Measurements from ENCODE around the gene TEAD1. TPM values are rescaled to one million over a fixed set of nuclear protein-coding genes. Genes with fewer than 3 reads are reported as not detected.

TEAD1 gene
- total RNA-seq, 2 experiments from 2014 or later, result 0.12 to 0.15 TPM

GRCh38 chr11:12906501-12906900 lies 232.3 kb downstream of the TEAD1 start:
- POLR2A ChIA-PET, result no interaction called here
- Mint-ChIP-seq H3K4me3 (no peak overlapping the region), H3K9me3 (no peaks in the 10 kb centered on the region), H3K27me3 (peaks cover 4% of the 10 kb centered on the region), H3K36me3 (ENCODE audit: low read depth) (no peaks in the 10 kb centered on the region), H3K27ac (no peak overlapping the region), H3K4me1 (peaks cover 2% of the 10 kb centered on the region)
- DNase-seq, result no peak
- CTCF ChIA-PET, result interaction anchor here (0.9 kb wide), 1 partner anchor 8 kb away, joined by 3 read pairs; no protein-coding TSS in a partner anchor

GRCh38 chr11:12909879-12910278 lies 235.7 kb downstream of the TEAD1 start:
- Mint-ChIP-seq H3K36me3 (ENCODE audit: low read depth) (no peaks in the 10 kb centered on the region), H3K9me3 (no peaks in the 10 kb centered on the region), H3K4me1 (no peaks in the 10 kb centered on the region), H3K27me3 (peaks cover 2% of the 10 kb centered on the region), H3K4me3 (no peak overlapping the region), H3K27ac (no peak overlapping the region)
- no peak for DNase-seq
- ChIA-PET CTCF (no interaction called here), POLR2A (no interaction called here)

GRCh38 chr11:12914400-12914912 lies 240.2 kb downstream of the TEAD1 start:
- no peak overlapping the region for H3K27ac Mint-ChIP-seq
- no peaks in the 10 kb centered on the region for H3K4me1 Mint-ChIP-seq
- no peak overlapping the region for H3K4me3 Mint-ChIP-seq
- no peak for DNase-seq
- ChIA-PET CTCF (interaction anchor here (1.1 to 1.7 kb wide), 3 partner anchors 9 to 584 kb away, joined by 3 to 4 read pairs (median 3); no protein-coding TSS in a partner anchor), POLR2A (no interaction called here)
- no peaks in the 10 kb centered on the region for H3K36me3 Mint-ChIP-seq (ENCODE audit: low read depth)
- H3K27me3 Mint-ChIP-seq, result peaks cover 5% of the 10 kb centered on the region
- no peaks in the 10 kb centered on the region for H3K9me3 Mint-ChIP-seq

GRCh38 chr11:12915093-12915492 lies 240.9 kb downstream of the TEAD1 start:
- H3K27ac Mint-ChIP-seq, result no peak overlapping the region
- H3K4me1 Mint-ChIP-seq, result no peaks in the 10 kb centered on the region
- CTCF ChIA-PET, result interaction anchor here (1.1 to 1.7 kb wide), 2 partner anchors 9 to 584 kb away, joined by 3 to 4 read pairs; no protein-coding TSS in a partner anchor
- POLR2A ChIA-PET, result no interaction called here
- H3K36me3 Mint-ChIP-seq (ENCODE audit: low read depth), result no peaks in the 10 kb centered on the region
- H3K4me3 Mint-ChIP-seq, result no peak overlapping the region
- H3K9me3 Mint-ChIP-seq, result no peaks in the 10 kb centered on the region
- peaks cover 5% of the 10 kb centered on the region for H3K27me3 Mint-ChIP-seq
- no peak for DNase-seq

GRCh38 chr11:12917822-12918221 lies 243.6 kb downstream of the TEAD1 start:
- H3K9me3 Mint-ChIP-seq, result no peaks in the 10 kb centered on the region
- H3K4me3 Mint-ChIP-seq, result no peak overlapping the region
- CTCF ChIA-PET, result interaction anchor here (0.6 kb wide), 1 partner anchor 85 kb away, joined by 3 read pairs; no protein-coding TSS in a partner anchor
- DNase-seq, result no peak
- no peaks in the 10 kb centered on the region for H3K36me3 Mint-ChIP-seq (ENCODE audit: low read depth)
- no peaks in the 10 kb centered on the region for H3K4me1 Mint-ChIP-seq
- H3K27ac Mint-ChIP-seq, result no peak overlapping the region
- H3K27me3 Mint-ChIP-seq, result peaks cover 9% of the 10 kb centered on the region
- POLR2A ChIA-PET, result no interaction called here

- Mint-ChIP-seq H3K9me3 (no peaks in the 10 kb centered on the region), H3K36me3 (ENCODE audit: low read depth) (no peaks in the 10 kb centered on the region), H3K4me3 (no peak overlapping the region), H3K4me1 (no peaks in the 10 kb centered on the region), H3K27me3 (peaks cover 9% of the 10 kb centered on the region), H3K27ac (no peak overlapping the region)
- DNase-seq, result no peak
- POLR2A ChIA-PET, result no interaction called here
- CTCF ChIA-PET, result interaction anchor here (1.1 kb wide), 1 partner anchor 50 kb away, joined by 3 read pairs; no protein-coding TSS in a partner anchor
These were observed 244.4 kb downstream of the TEAD1 start for GRCh38 chr11:12918667-12919066.

- ChIA-PET POLR2A (no interaction called here), CTCF (no interaction called here)
- DNase-seq, result no peak
- peaks cover 7% of the 10 kb centered on the region for H3K27me3 Mint-ChIP-seq
- H3K9me3 Mint-ChIP-seq, result no peaks in the 10 kb centered on the region
- no peak overlapping the region for H3K4me3 Mint-ChIP-seq
- H3K4me1 Mint-ChIP-seq, result no peaks in the 10 kb centered on the region
- no peak overlapping the region for H3K27ac Mint-ChIP-seq
- H3K36me3 Mint-ChIP-seq (ENCODE audit: low read depth), result no peaks in the 10 kb centered on the region
These were observed 248.2 kb downstream of the TEAD1 start for GRCh38 chr11:12922418-12922817.

DNA sequence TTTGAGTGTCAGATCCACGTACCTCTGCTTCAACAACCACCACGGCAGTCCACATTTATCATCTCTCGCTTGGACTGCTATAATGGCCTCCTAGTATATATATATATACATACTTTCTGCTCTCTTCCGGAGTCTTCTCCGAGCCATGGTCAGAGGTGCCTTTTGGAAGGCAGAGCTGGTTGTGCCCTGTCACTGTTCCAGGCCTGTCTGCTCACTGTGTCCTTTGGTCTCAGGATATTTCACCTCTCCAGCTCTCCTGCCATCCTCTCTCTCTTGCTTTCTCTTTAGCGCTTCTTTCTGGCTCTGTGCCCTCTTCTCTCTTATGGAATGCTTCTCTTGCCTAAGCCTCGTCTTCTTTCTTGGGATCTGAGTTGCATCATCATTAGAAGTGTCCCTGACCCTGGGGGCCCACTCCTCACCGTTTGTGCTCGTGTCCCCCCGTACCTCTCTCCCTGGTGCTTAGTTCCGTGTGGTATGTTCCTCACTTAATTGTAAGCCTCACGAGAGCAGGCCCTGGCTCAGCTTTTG lies 248.8 kb downstream of the TEAD1 start:
- Mint-ChIP-seq H3K36me3 (ENCODE audit: low read depth) (no peaks in the 10 kb centered on the region), H3K27ac (no peak overlapping the region), H3K4me3 (no peak overlapping the region), H3K27me3 (peaks cover 7% of the 10 kb centered on the region), H3K9me3 (no peaks in the 10 kb centered on the region), H3K4me1 (no peaks in the 10 kb centered on the region)
- CTCF ChIA-PET, result interaction anchor here (0.6 kb wide), 1 partner anchor 135 kb away, joined by 3 read pairs; no protein-coding TSS in a partner anchor
- POLR2A ChIA-PET, result no interaction called here
- DNase-seq, result no peak

GRCh38 chr11:12924650-12925049 lies 250.4 kb downstream of the TEAD1 start:
- ChIA-PET CTCF (no interaction called here), POLR2A (no interaction called here)
- H3K36me3 Mint-ChIP-seq (ENCODE audit: low read depth), result no peaks in the 10 kb centered on the region
- DNase-seq, result no peak
- no peaks in the 10 kb centered on the region for H3K9me3 Mint-ChIP-seq
- peaks cover 15% of the 10 kb centered on the region for H3K27me3 Mint-ChIP-seq
- no peak overlapping the region for H3K27ac Mint-ChIP-seq
- H3K4me3 Mint-ChIP-seq, result no peak overlapping the region
- H3K4me1 Mint-ChIP-seq, result no peaks in the 10 kb centered on the region

GRCh38 chr11:12925520-12925919 lies 251.3 kb downstream of the TEAD1 start:
- ChIA-PET CTCF (no interaction called here), POLR2A (no interaction called here)
- H3K9me3 Mint-ChIP-seq, result no peaks in the 10 kb centered on the region

DNA sequence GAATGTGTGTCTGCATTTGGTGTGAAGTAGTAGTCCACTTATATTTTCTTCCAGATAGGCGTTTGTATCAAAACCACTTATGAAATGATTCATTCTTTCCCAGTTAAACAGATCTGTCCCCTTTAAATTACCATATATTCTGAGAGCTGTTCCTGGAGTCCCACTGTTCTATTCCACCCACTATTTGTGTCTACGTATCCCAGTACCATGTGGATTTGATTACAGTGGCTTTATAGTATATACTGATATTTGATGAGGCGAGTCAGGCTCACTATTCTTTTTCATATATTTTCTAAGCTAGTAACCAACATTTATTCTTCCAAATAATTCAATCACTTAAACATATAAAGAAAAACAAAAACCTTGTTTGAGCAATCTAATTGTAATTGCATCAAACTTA lies 253.0 kb downstream of the TEAD1 start:
- H3K4me1 Mint-ChIP-seq, result no peaks in the 10 kb centered on the region
- no peak for DNase-seq
- no peaks in the 10 kb centered on the region for H3K36me3 Mint-ChIP-seq (ENCODE audit: low read depth)
- ChIA-PET POLR2A (no interaction called here), CTCF (interaction anchor here (0.6 to 0.7 kb wide), 3 partner anchors 13 to 31 kb away, joined by 3 read pairs; no protein-coding TSS in a partner anchor)
- no peak overlapping the region for H3K4me3 Mint-ChIP-seq
- H3K27me3 Mint-ChIP-seq, result peaks cover 11% of the 10 kb centered on the region
- H3K27ac Mint-ChIP-seq, result no peak overlapping the region
- H3K9me3 Mint-ChIP-seq, result no peaks in the 10 kb centered on the region

More at GRCh38 chr11:12925520-12925919, 251.3 kb downstream of the TEAD1 start:
- peaks cover 12% of the 10 kb centered on the region for H3K27me3 Mint-ChIP-seq
- no peak overlapping the region for H3K4me3 Mint-ChIP-seq
- no peak overlapping the region for H3K27ac Mint-ChIP-seq
- no peaks in the 10 kb centered on the region for H3K36me3 Mint-ChIP-seq (ENCODE audit: low read depth)
- no peaks in the 10 kb centered on the region for H3K4me1 Mint-ChIP-seq
- DNase-seq, result no peak

DNA sequence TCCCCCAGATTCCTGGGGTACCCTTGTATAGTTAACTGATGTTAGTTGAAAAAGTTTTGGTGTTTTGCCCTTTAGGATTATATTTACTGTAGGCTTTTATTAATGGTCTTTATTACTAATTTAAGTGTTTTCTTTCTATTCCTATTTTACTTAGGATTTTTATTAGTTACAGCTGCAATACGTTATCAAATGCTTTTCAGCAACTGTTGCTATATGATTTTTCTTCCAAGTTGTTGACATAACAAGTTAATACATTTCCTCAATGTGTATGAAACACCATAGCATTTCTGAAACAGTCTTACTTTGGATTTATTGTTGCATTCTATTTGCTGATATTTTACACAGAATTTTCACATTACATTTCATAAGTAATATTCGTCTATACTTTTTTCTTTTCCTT lies 253.7 kb downstream of the TEAD1 start:
- CTCF ChIA-PET, result no interaction called here
- Mint-ChIP-seq H3K27ac (no peak overlapping the region), H3K4me1 (no peaks in the 10 kb centered on the region), H3K27me3 (peaks cover 11% of the 10 kb centered on the region), H3K36me3 (ENCODE audit: low read depth) (no peaks in the 10 kb centered on the region), H3K9me3 (no peaks in the 10 kb centered on the region), H3K4me3 (no peak overlapping the region)
- POLR2A ChIA-PET, result no interaction called here
- no peak for DNase-seq

DNA sequence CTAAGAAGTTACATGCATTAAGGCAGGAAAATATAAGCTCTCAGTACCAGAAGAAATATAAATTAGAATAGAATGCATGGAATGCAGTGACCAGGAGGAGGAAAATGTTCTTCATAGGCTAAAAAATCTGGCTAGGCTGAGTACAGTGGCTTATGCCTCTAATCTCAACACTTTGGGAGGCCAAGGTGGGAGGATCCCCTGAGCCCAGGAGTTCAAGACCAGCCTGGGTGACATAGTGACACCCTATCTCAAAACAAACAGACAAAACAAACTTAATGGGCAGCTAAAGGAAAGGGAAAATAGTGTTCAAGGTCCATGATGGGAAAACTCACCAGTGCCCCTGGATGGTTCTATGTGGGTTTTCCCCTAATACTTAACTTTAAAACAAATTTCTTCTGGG lies 256.6 kb downstream of the TEAD1 start:
- Mint-ChIP-seq H3K4me3 (no peak overlapping the region), H3K27ac (no peak overlapping the region), H3K36me3 (ENCODE audit: low read depth) (no peaks in the 10 kb centered on the region), H3K9me3 (no peaks in the 10 kb centered on the region), H3K27me3 (peaks cover 11% of the 10 kb centered on the region), H3K4me1 (no peaks in the 10 kb centered on the region)
- DNase-seq, result no peak
- ChIA-PET CTCF (interaction anchor here (0.6 kb wide), 1 partner anchor 58 kb away, joined by 3 read pairs; no protein-coding TSS in a partner anchor), POLR2A (no interaction called here)

DNA sequence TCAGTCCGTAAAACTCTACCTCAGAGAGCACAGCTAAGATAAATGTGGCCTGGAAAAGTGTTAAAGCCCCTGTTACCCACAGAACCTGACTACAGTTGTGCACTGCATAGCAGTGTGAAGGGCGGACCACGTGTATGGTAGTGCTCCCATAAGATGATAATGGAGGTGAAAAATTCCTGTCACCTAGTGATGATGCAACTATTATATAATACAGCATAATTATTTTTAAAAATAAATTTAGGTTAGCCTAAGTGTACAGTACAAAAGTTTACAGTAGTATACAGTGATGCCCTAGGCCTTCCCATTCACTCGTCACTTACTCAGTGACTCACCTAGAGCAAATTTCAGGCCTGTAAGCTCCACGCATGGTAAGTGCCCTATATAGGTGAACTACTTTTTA lies 258.3 kb downstream of the TEAD1 start:
- Mint-ChIP-seq H3K27me3 (peaks cover 9% of the 10 kb centered on the region), H3K27ac (no peak overlapping the region), H3K9me3 (no peaks in the 10 kb centered on the region), H3K4me1 (no peaks in the 10 kb centered on the region), H3K36me3 (ENCODE audit: low read depth) (no peaks in the 10 kb centered on the region), H3K4me3 (no peak overlapping the region)
- no peak for DNase-seq
- POLR2A ChIA-PET, result no interaction called here
- CTCF ChIA-PET, result no interaction called here

Measured in activated CD4-positive, alpha-beta T cell treated with anti-CD3 and anti-CD28 coated beads, Interleukin-2, amount 10 ng/mL, durations not matched to agents 7 days and 5 days (primary cell).